ENCODE results near the gene SLC48A1.

- TF ChIP-seq, protein P1, sequence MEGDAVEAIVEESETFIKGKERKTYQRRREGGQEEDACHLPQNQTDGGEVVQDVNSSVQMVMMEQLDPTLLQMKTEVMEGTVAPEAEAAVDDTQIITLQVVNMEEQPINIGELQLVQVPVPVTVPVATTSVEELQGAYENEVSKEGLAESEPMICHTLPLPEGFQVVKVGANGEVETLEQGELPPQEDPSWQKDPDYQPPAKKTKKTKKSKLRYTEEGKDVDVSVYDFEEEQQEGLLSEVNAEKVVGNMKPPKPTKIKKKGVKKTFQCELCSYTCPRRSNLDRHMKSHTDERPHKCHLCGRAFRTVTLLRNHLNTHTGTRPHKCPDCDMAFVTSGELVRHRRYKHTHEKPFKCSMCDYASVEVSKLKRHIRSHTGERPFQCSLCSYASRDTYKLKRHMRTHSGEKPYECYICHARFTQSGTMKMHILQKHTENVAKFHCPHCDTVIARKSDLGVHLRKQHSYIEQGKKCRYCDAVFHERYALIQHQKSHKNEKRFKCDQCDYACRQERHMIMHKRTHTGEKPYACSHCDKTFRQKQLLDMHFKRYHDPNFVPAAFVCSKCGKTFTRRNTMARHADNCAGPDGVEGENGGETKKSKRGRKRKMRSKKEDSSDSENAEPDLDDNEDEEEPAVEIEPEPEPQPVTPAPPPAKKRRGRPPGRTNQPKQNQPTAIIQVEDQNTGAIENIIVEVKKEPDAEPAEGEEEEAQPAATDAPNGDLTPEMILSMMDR (IDR thresholded peaks at IDR 0.05; ENCODE audit: low read depth, low read length): no peak
- TF ChIP-seq EZH2phosphoT487 (IDR thresholded peaks at IDR 0.05; ENCODE audit: low read depth): no peak
These were observed 22.2 kb downstream of the SLC48A1 start for GRCh38 chr12:47795121-47795813.
